BLaER1 (cell line): Measurements from ENCODE around the gene EIF4G3.

Experiments used
- H3K27ac ChIP-seq: shearing (Covaris generic); formaldehyde crosslinking; 2 replicates; pipeline ENCODE4 v1.8.1; 2022
- H3K27me3 ChIP-seq: shearing (Covaris generic); formaldehyde crosslinking; 2 replicates; pipeline ENCODE4 v1.8.1; 2022
- H3K36me3 ChIP-seq: shearing (Covaris generic); formaldehyde crosslinking; 2 replicates; pipeline ENCODE4 v1.8.1; 2022
- H3K4me1 ChIP-seq: shearing (Covaris generic); formaldehyde crosslinking; 2 replicates; pipeline ENCODE4 v1.8.1; 2022
- H3K4me2 ChIP-seq: shearing (Covaris generic); formaldehyde crosslinking; 2 replicates; pipeline ENCODE4 v1.8.1; 2022
- H3K4me3 ChIP-seq: shearing (Covaris generic); formaldehyde crosslinking; 2 replicates; pipeline ENCODE4 v1.8.1; 2022
- H3K9ac ChIP-seq: shearing (Covaris generic); formaldehyde crosslinking; 2 replicates; pipeline ENCODE4 v1.8.1; 2022
- H3K9me3 ChIP-seq: shearing (Covaris generic); formaldehyde crosslinking; 2 replicates; pipeline ENCODE4 v1.8.1; 2022
- H4K20me1 ChIP-seq: shearing (Covaris generic); formaldehyde crosslinking; 2 replicates; pipeline ENCODE4 v1.8.1; 2022
- Cebpa-rat ChIP-seq: shearing (Covaris generic); IDR thresholded peaks from 2 replicates; pipeline ENCODE4 v1.8.1; 2022

The EIF4G3 gene

DNA sequence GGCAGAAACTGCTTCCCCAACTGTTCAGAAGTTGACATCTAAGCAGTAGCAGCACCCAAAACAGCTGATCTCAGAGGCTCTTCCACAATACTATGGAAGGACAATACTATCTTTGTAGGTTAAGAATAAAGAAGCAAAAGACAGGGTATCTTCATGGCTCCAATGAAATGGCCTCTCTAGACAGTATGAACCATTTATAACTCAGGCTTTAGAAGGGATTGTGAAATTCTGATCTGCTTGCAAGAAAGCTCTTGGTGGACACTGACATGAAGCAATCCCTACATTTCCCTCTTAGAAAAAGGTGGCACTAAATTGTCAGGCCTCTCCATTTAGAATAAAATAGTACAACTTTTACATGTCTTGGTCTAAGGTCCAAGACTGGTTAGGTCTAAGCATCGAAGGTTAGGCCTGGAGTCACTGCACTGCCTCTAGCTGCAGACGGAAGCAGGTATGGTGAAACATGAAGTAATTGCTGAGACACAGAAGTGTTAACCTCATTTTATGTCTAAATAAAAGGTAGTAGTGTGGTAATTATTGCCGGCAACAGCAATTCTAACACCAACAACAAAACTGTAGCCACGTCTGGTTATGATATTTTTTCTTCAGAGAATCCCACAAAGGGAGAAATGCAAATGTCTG, 339.0 kb downstream of the EIF4G3 start:
- peaks cover 9% of the 10 kb centered on the region for H3K9me3 ChIP-seq
- no peaks in the 10 kb centered on the region for H3K27me3 ChIP-seq
- TF ChIP-seq Cebpa-rat: no peak
- H4K20me1 ChIP-seq: no peaks in the 10 kb centered on the region
- no peak overlapping the region for H3K27ac ChIP-seq
- H3K4me3 ChIP-seq: no peak overlapping the region
- H3K4me2 ChIP-seq: no peak overlapping the region
- H3K36me3 ChIP-seq: peaks cover 67% of the 10 kb centered on the region
- H3K4me1 ChIP-seq: no peaks in the 10 kb centered on the region
- no peak overlapping the region for H3K9ac ChIP-seq

DNA sequence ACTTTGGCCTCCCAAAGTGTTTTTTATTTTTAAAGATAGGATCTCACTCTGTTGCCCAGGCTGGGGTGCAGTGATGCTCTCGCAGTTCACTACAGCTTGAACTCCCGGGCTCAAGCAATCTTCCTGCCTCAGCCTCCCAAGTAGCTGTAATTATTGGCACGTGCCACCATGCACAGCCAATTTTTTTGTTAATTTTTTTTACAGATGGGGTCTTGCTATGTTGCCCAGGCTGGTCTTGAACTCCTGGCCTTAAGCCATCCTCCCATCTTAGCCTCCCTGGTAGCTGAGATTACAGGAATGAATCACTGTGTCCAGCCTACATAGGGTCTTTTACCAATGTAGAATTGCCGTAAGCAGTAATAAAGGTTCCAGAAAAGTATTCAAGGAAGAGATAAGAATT, 340.5 kb downstream of the EIF4G3 start:
- Histone ChIP-seq H3K27me3 (no peaks in the 10 kb centered on the region), H3K27ac (no peak overlapping the region), H3K4me3 (no peak overlapping the region), H4K20me1 (no peaks in the 10 kb centered on the region), H3K4me2 (no peak overlapping the region), H3K9me3 (peaks cover 9% of the 10 kb centered on the region), H3K4me1 (no peaks in the 10 kb centered on the region), H3K9ac (no peak overlapping the region), H3K36me3 (peaks cover 62% of the 10 kb centered on the region)
- no peak for TF ChIP-seq Cebpa-rat

DNA sequence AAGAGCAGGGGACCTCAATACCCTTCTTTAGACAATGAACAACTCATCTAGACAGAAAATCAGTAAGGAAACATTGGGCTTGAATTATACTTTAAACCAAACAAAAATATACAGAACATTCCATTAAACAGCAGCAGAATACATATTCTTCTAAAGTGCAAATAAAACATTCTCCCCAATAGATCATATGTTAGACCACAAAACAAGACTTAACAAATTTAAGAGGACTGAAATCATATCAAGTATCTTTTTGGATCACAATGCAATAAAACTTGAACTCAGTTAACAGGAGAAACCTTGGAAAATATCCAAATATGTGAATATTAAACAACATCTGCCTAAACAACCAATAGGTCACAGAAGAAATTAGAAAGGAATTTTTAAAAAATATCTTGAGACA, 341.9 kb downstream of the EIF4G3 start:
- Histone ChIP-seq H3K27me3 (no peaks in the 10 kb centered on the region), H3K9me3 (peaks cover 9% of the 10 kb centered on the region), H3K27ac (no peak overlapping the region), H3K9ac (no peak overlapping the region), H3K4me1 (no peaks in the 10 kb centered on the region), H3K36me3 (peaks cover 56% of the 10 kb centered on the region), H3K4me2 (no peak overlapping the region), H3K4me3 (no peak overlapping the region), H4K20me1 (no peaks in the 10 kb centered on the region)
- no peak for TF ChIP-seq Cebpa-rat

DNA sequence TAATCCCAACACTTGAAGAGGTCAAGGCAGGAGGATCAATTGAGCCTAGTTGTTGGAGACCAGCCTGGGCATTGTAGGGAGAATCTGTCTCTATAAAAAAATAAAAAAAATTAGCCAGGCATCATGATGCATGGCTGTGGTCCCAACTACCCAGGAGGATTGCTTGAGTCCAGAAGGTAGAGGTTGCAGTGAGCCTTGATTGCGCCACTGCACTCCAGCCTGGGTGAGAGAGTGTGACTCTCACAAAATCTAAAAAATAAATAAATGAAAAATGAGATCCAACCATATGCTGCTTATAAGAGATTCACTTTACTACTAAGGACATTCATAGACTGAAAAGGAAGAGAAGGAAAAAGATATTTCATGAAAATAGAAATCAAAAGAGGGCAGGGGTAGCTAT, 342.5 kb downstream of the EIF4G3 start:
- no peak for TF ChIP-seq Cebpa-rat
- Histone ChIP-seq H3K9me3 (peaks cover 9% of the 10 kb centered on the region), H3K4me3 (no peak overlapping the region), H3K36me3 (peaks cover 54% of the 10 kb centered on the region), H3K4me1 (no peaks in the 10 kb centered on the region), H3K27ac (no peak overlapping the region), H3K4me2 (no peak overlapping the region), H3K9ac (no peak overlapping the region), H4K20me1 (no peaks in the 10 kb centered on the region), H3K27me3 (no peaks in the 10 kb centered on the region)

DNA sequence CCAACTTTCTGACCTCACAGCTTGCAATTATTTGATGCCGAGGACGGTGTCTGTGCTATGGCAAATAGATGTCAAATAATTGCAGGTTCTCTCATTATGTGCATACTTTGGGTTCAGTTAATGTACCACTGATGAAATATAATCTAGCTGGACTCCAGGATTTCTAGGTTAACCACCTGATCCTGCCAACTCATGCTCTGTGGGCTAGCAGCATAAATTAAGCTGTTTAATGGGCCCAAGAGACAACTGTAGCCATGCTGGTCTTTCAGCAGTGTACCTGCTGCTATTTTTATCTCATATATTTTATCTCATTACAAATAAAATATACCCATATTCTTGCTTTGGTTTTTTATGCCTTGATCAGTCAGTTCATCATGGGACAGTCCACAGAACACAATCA, 346.3 kb downstream of the EIF4G3 start:
- H3K27me3 ChIP-seq: no peaks in the 10 kb centered on the region
- no peak overlapping the region for H3K4me2 ChIP-seq
- TF ChIP-seq Cebpa-rat: no peak
- H3K4me1 ChIP-seq: no peaks in the 10 kb centered on the region
- peaks cover 58% of the 10 kb centered on the region for H3K36me3 ChIP-seq
- H3K9me3 ChIP-seq: peaks cover 9% of the 10 kb centered on the region
- no peak overlapping the region for H3K9ac ChIP-seq
- H3K27ac ChIP-seq: no peak overlapping the region
- no peak overlapping the region for H3K4me3 ChIP-seq
- H4K20me1 ChIP-seq: no peaks in the 10 kb centered on the region

DNA sequence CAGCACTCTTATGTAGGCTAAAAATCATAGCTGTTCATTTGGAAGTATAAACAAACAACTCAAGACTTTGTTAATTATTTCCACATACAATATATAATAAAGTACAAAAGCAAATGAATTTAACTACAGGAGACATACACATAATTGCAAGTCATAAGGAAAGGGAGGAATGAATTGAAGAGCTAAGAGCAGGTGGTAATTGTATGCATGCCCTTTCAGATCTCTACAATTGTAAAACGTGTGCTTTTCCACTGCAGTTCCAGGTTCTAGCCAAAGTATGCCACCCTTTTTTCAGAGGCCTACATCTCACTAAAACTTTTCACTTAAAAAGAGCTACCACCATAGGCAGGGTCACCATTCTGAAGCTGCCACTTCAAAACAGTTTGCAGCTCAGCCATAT, 346.8 kb downstream of the EIF4G3 start:
- no peak overlapping the region for H3K4me2 ChIP-seq
- no peaks in the 10 kb centered on the region for H3K4me1 ChIP-seq
- peaks cover 62% of the 10 kb centered on the region for H3K36me3 ChIP-seq
- no peaks in the 10 kb centered on the region for H3K27me3 ChIP-seq
- no peaks in the 10 kb centered on the region for H4K20me1 ChIP-seq
- peaks cover 9% of the 10 kb centered on the region for H3K9me3 ChIP-seq
- H3K27ac ChIP-seq: no peak overlapping the region
- no peak overlapping the region for H3K4me3 ChIP-seq
- H3K9ac ChIP-seq: no peak overlapping the region
- no peak for TF ChIP-seq Cebpa-rat

DNA sequence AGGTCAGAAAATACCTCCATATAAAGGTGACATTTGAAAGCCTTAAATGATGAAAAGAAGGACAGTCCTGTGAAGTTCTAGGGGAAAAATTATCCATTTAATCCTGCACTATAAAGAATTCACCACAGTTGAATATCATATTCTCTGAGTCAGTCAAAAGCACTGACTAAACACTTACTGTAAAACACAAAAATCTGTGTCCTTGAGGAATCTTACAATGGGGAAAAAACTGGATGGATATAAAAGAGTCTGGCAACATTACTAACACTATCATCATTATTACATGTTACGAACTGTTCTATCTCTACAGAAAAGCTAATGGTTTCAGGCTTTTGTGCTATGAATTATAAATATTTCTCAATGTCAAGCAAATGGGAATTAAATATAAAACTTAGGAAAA, 347.2 kb downstream of the EIF4G3 start:
- H3K4me1 ChIP-seq: no peaks in the 10 kb centered on the region
- H3K4me3 ChIP-seq: no peak overlapping the region
- no peaks in the 10 kb centered on the region for H3K27me3 ChIP-seq
- TF ChIP-seq Cebpa-rat: no peak
- no peak overlapping the region for H3K27ac ChIP-seq
- no peak overlapping the region for H3K9ac ChIP-seq
- no peak overlapping the region for H3K4me2 ChIP-seq
- H3K9me3 ChIP-seq: peaks cover 7% of the 10 kb centered on the region
- H4K20me1 ChIP-seq: no peaks in the 10 kb centered on the region
- peaks cover 64% of the 10 kb centered on the region for H3K36me3 ChIP-seq

DNA sequence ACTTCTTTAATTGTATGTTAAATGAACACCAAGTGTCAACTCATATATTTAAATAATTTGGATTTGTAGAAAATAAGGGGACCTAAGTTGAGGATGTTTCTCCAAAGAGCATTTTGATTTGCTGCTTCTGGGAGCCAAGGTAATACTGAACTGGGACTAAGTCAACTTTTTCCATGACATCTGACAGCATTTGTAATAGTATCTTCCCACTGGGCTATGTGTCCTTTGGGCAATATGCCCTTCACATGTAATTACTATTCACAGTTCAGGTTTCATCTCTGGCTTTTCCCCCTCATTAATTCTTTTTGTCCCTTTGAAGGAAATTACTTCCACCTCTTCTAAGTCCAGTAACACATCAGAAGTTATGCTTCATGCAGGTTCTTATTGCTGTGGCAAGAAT, 352.9 kb downstream of the EIF4G3 start:
- Histone ChIP-seq H3K27me3 (no peaks in the 10 kb centered on the region), H3K36me3 (peaks cover 86% of the 10 kb centered on the region), H4K20me1 (no peaks in the 10 kb centered on the region), H3K9me3 (no peaks in the 10 kb centered on the region), H3K4me1 (no peaks in the 10 kb centered on the region), H3K4me3 (no peak overlapping the region), H3K27ac (no peak overlapping the region), H3K4me2 (no peak overlapping the region), H3K9ac (no peak overlapping the region)
- no peak for TF ChIP-seq Cebpa-rat

DNA sequence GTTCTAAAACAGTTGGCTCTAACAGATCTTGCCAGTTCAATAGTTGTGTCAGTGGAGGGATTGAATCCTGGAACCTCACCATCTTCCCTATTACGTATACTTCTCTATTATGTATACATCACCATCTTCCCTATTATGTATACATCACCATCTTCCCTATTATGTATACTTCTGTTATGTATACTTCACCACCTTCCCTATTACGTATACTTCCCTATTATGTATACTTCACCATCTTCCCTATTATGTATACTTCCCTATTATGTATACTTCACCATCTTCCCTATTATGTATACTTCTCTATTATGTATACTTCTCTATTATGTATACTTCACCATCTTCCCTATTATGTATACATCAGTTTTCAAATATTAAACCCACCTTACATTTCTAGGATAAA, 355.2 kb downstream of the EIF4G3 start:
- no peak overlapping the region for H3K4me2 ChIP-seq
- TF ChIP-seq Cebpa-rat: no peak

DNA sequence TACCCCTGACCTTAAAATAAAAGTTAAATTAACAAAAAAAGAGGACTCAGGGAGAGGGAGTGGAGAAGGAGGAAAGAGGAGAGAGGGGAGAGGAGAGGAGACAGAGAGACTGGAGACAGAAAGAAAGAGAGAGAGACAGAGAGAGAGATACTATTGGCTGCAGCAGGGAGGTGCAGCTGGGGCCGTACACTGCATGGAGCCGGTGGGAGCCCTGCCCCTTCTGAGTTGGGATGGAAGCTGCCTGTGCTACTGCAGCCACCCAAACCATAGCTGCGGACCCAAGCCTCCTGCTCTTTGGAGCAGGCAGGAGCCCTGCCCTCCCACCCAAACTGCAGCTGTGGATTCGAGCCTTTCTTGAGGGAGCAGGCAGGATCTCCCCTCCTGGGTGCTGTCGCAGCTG, 356.9 kb downstream of the EIF4G3 start:
- no peaks in the 10 kb centered on the region for H3K27me3 ChIP-seq
- peaks cover 64% of the 10 kb centered on the region for H3K36me3 ChIP-seq
- H3K27ac ChIP-seq: no peak overlapping the region
- H4K20me1 ChIP-seq: no peaks in the 10 kb centered on the region
- no peaks in the 10 kb centered on the region for H3K4me1 ChIP-seq
- no peak overlapping the region for H3K4me2 ChIP-seq
- H3K9ac ChIP-seq: no peak overlapping the region
- TF ChIP-seq Cebpa-rat: no peak
- peaks cover 9% of the 10 kb centered on the region for H3K9me3 ChIP-seq
- H3K4me3 ChIP-seq: no peak overlapping the region

More for the DNA sequence above, 355.2 kb downstream of the EIF4G3 start:
- H3K9ac ChIP-seq: no peak overlapping the region
- H3K27me3 ChIP-seq: no peaks in the 10 kb centered on the region
- H3K36me3 ChIP-seq: peaks cover 81% of the 10 kb centered on the region
- no peaks in the 10 kb centered on the region for H3K4me1 ChIP-seq
- no peak overlapping the region for H3K27ac ChIP-seq
- no peak overlapping the region for H3K4me3 ChIP-seq
- no peaks in the 10 kb centered on the region for H4K20me1 ChIP-seq
- peaks cover 9% of the 10 kb centered on the region for H3K9me3 ChIP-seq

DNA sequence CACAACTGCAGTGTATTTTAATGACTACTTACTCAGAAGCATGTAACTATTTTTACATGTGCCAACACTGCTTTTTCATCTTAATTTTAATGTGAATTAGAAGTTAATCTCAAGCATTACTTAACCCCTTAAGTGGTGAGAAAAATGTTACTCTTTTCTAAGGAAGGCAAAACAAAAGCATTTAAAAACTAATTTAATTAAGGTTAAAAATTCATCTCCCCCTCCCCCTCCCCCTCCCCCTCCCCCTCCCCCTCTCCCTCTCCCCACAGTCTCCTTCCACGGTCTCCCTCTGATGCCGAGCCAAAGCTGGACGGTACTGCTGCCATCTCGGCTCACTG, 362.2 kb downstream of the EIF4G3 start:
- peaks cover 9% of the 10 kb centered on the region for H3K9me3 ChIP-seq
- no peak overlapping the region for H3K4me3 ChIP-seq
- H3K9ac ChIP-seq: no peak overlapping the region
- peaks cover 52% of the 10 kb centered on the region for H3K36me3 ChIP-seq
- no peak overlapping the region for H3K27ac ChIP-seq
- no peaks in the 10 kb centered on the region for H4K20me1 ChIP-seq
- TF ChIP-seq Cebpa-rat: no peak
- H3K4me1 ChIP-seq: no peaks in the 10 kb centered on the region
- no peak overlapping the region for H3K4me2 ChIP-seq
- H3K27me3 ChIP-seq: no peaks in the 10 kb centered on the region
